Measurements from ENCODE around the gene SLC12A9.

Gene SLC12A9

DNA sequence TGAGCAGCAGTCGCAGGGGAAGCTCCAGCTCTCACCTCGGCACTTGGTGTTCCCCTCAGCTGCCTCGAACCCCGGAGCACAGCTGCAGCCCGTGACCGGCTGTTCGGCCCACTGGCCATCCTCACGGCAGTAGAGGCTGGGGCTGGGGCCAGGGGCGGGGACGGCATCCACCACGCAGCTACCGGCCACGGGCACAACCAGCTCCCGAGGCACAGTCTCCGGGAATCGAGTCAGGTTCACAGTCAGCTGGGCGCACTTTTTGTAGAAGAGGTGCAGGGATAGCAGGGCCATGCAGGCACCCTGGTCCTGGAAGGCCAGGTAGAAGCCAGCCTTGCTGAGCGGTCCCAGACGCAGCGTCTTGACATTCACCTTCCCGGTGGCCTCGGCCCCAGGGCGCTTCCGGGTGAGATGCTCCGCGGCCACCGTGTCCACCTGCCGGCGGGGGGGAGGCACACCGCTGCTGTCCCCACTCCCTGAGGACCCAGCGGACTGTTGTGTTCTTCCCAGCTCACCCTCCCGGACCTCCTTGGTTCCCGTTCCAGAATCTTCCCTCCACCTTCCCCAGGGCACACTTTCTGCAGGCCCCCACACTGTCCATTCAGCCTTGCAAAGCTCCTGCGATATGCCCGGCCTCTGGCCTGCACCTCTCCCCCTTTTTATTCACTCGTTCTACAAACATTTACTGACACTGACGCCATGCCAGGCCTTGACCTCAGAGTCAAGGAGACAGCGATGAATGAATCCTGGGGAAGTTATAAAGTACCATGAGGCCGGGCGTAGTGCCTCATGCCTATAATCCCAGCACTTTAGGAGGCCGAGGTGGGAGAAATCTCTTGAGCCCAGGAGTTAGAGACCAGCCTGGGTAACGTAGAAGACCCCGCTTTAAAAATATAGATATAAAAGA lies 30.0 kb upstream of the SLC12A9 start:
- Mint-ChIP-seq H3K4me3 (no peak overlapping the region), H3K36me3 (no peaks in the 10 kb centered on the region), H3K4me1 (peaks cover 14 to 15% of the 10 kb centered on the region in 2 donors), H3K27ac (no peak overlapping the region), H3K9me3 (no peaks in the 10 kb centered on the region), H3K27me3 (peaks cover 35 to 40% of the 10 kb centered on the region in 2 donors)
- ATAC-seq (replicated peaks) (no peak), DNase-seq (no peak)

GRCh38 chr7:100823140-100823525 lies 29.4 kb upstream of the SLC12A9 start:
- DNase-seq (no peak), ATAC-seq (replicated peaks) (no peak)
- Mint-ChIP-seq H3K36me3 (peaks cover 4 to 5% of the 10 kb centered on the region in 2 donors), H3K27ac (no peak overlapping the region), H3K9me3 (no peaks in the 10 kb centered on the region), H3K4me1 (peaks cover 18 to 22% of the 10 kb centered on the region in 2 donors), H3K27me3 (peaks cover 42 to 47% of the 10 kb centered on the region in 2 donors), H3K4me3 (no peak overlapping the region)

DNA sequence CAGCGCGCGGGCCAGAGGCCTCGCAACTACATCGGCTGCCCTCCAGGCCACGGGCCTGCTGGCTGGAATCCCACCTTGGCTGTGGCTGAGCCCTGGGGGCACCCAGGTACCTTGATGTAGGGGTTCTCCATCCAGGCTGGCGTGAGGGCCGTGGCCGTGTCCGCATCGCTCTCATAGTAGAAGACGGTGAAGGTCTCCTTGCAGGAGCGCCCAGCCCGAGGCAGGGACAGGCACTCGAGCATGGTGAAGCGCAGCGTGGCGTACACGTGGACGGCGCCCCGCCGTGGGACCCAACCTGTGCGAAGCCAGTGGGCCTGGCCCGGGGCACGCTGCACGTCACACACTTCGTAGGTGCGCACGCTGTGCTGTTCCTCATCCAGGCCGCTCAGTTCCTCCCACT lies 29.0 kb upstream of the SLC12A9 start:
- DNase-seq (no peak), ATAC-seq (replicated peaks) (no peak)
- H3K36me3 Mint-ChIP-seq, result peaks cover 4 to 5% of the 10 kb centered on the region in 2 donors
- no peak overlapping the region for H3K27ac Mint-ChIP-seq
- no peaks in the 10 kb centered on the region for H3K9me3 Mint-ChIP-seq
- H3K27me3 Mint-ChIP-seq, result peaks cover 44 to 51% of the 10 kb centered on the region in 2 donors
- H3K4me3 Mint-ChIP-seq, result no peak overlapping the region
- H3K4me1 Mint-ChIP-seq, result peaks cover 19 to 26% of the 10 kb centered on the region in 2 donors

- H3K4me1 Mint-ChIP-seq, result peaks cover 21 to 29% of the 10 kb centered on the region in 2 donors
- peaks cover 4 to 8% of the 10 kb centered on the region in 2 donors for H3K36me3 Mint-ChIP-seq
- no peaks in the 10 kb centered on the region for H3K9me3 Mint-ChIP-seq
- DNase-seq, result no peak
- no peak overlapping the region for H3K4me3 Mint-ChIP-seq
- no peak overlapping the region for H3K27ac Mint-ChIP-seq
- H3K27me3 Mint-ChIP-seq, result peaks cover 53 to 62% of the 10 kb centered on the region in 2 donors
- no peak for ATAC-seq (replicated peaks)
These were observed 27.9 kb upstream of the SLC12A9 start for GRCh38 chr7:100824499-100825214.

DNA sequence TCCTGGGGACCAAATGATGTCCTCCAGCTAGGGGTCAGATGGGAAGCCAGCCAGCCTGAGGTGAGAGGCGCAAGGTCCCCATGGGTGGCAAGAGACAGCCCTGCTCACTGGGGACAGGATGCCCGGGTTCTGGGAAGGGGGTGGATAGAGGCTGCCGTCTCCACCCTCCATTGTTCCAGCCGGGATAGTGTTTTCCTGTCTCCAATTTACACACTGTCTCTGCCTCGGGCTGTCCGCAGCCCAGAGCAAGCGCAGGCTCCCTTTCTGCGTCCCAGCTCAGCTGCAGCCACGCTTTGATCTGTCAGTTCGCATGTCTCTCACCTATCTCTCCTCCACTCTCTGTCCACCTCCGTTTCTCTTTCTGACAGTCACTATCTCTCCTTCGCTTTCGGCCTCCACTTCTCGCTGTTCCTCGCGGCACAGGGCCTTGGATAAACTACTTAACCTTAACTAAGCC lies 27.3 kb upstream of the SLC12A9 start:
- DNase-seq (no peak), ATAC-seq (replicated peaks) (no peak)
- no peak overlapping the region for H3K4me3 Mint-ChIP-seq
- H3K36me3 Mint-ChIP-seq, result peaks cover 4 to 8% of the 10 kb centered on the region in 2 donors
- H3K9me3 Mint-ChIP-seq, result no peaks in the 10 kb centered on the region
- peaks cover 53 to 65% of the 10 kb centered on the region in 2 donors for H3K27me3 Mint-ChIP-seq
- no peak overlapping the region for H3K27ac Mint-ChIP-seq
- H3K4me1 Mint-ChIP-seq, result peaks cover 21 to 29% of the 10 kb centered on the region in 2 donors

- DNase-seq (no peak), ATAC-seq (replicated peaks) (peak; percentile 19 to 40)
- Mint-ChIP-seq H3K27me3 (peaks cover 53 to 72% of the 10 kb centered on the region in 2 donors), H3K27ac (no peak overlapping the region), H3K4me3 (peak overlapping the region; percentile 62 to 75), H3K4me1 (peaks cover 21 to 29% of the 10 kb centered on the region in 2 donors), H3K9me3 (no peaks in the 10 kb centered on the region), H3K36me3 (peaks cover 4 to 8% of the 10 kb centered on the region in 2 donors)
These were observed 26.6 kb upstream of the SLC12A9 start for GRCh38 chr7:100825751-100826513.

DNA sequence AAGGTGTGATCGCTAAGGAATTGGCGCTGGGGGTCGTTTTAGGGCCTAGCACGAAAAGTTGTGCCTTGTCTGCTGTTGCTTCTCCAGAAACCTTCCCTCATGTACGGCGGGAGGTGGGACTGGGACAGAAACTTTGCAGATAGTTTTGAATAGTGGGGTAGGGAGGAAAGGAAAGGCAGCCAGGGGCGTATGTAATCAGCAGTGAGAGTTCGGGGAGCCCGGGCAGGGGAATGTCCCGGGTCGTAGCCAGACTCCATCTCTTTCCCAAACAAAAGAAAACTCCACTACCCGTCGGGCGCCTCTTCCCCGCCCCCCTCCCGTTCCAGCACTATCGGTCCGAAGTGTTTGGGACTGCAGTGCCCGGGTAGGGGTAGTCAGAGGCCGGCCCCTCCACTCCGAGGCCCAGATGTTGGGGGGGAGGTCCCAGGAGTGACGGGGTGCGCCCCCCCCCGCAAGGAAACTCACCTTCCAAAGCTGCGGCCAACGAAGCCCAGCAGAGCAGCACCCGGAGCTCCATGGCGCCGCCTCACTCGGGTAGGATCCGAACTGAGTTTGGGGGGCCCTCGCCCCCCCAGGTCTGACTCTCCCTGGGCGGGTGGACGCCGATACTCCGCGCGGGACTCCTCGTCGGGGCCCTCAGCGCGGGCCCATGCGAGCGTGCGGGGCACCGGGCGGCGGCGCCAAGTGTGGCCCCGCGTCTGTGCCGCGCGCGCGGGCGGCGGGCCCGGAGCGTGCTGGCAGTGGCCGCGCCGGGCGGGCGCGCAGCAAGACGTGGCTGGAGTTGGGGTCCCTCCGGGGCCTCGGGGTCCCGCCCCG lies 25.8 kb upstream of the SLC12A9 start:
- peaks cover 53 to 74% of the 10 kb centered on the region in 2 donors for H3K27me3 Mint-ChIP-seq
- H3K9me3 Mint-ChIP-seq, result no peaks in the 10 kb centered on the region
- H3K27ac Mint-ChIP-seq, result no peak overlapping the region
- H3K36me3 Mint-ChIP-seq, result peaks cover 4 to 8% of the 10 kb centered on the region in 2 donors
- ATAC-seq (replicated peaks) (peak; percentile 46 to 53), DNase-seq (no peak)
- H3K4me1 Mint-ChIP-seq, result peaks cover 21 to 29% of the 10 kb centered on the region in 2 donors
- peak overlapping the region; percentile 62 to 75 for H3K4me3 Mint-ChIP-seq

DNA sequence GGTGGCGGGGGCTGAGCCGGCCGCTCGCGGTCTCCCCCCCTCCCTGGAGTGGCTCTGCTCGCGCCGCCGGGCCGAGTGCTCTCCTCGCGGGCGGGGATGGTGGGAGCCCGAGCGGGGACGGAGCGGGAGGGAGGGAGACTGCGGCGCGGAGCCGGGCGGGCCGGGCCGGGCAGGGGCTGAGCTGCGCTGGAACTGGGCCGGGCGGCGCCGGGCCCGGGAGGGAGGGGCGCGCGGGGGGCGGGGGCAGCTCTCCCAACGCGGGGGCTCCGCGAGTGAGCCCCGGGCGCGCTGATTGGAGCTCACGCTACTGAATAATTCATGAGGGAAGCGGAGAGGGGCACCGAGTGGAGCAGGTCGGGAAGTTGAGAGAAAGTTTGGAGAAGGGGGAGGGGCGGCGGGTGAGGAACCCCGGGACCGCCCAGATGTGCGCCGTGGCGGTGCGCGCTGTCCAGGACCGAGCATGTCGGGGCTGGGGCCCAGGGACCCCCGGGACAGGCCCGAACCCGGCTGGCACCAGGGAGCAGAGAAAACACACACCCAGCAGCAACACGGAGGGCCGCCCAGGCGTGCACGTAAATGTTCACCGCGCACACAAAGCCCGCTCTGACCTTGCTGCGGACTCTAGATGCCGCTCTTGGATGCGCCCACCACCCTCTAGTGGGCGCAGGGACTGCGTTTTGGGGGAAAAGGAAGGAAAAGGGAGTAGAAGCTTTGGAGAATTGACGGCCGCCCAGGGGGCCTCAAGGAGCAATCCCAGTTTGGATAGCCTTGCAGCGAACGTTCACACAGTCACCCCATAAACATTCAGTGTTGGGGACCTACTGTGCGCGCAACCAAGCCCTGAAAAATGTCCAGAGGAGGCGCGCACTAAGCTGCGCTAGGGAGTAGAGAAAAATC lies 24.9 kb upstream of the SLC12A9 start, which contains the start of gene EPHB4:
TSS of gene EPHB4 (minus strand) at position 194 of the 897 bp plus-strand sequence. CDS start 493 bp downstream, outside the sequence.
- Mint-ChIP-seq H3K27me3 (peaks cover 53 to 74% of the 10 kb centered on the region in 2 donors), H3K4me3 (peak within 1 kb of the TSS; percentile 82), H3K36me3 (peaks cover 4 to 8% of the 10 kb centered on the region in 2 donors), H3K4me1 (peaks cover 21 to 29% of the 10 kb centered on the region in 2 donors), H3K27ac (no peak within 1 kb of the TSS), H3K9me3 (no peaks in the 10 kb centered on the region)
- DNase-seq, result no peak
- ATAC-seq (replicated peaks), result peak; percentile 45 to 60

GRCh38 chr7:100829150-100829716 lies 23.3 kb upstream of the SLC12A9 start:
- peaks cover 43 to 61% of the 10 kb centered on the region in 2 donors for H3K27me3 Mint-ChIP-seq
- ATAC-seq (replicated peaks) (no peak), DNase-seq (no peak)
- H3K4me3 Mint-ChIP-seq, result no peak overlapping the region
- H3K4me1 Mint-ChIP-seq, result peaks cover 21 to 29% of the 10 kb centered on the region in 2 donors
- peaks cover 4 to 8% of the 10 kb centered on the region in 2 donors for H3K36me3 Mint-ChIP-seq
- no peak overlapping the region for H3K27ac Mint-ChIP-seq
- no peaks in the 10 kb centered on the region for H3K9me3 Mint-ChIP-seq

DNA sequence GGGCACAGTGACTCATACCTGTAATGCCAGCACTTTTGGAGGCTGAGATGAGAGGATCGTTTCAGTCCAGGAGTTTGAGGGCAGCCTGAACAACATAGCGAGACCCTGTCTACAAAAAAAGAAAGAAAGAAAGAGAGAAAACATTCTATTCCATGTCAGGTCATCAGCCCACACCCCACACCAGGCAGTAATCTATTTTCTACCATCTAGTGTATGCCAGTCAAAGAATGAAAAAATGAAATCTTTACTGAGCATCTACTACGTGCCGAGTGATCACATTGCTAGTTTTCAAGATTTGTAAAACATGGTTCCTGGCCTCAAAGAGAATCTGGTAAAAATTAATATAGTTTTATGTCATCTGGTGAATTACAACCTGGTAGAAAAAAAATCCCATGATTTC lies 22.1 kb upstream of the SLC12A9 start:
- Mint-ChIP-seq H3K36me3 (peaks cover 4 to 8% of the 10 kb centered on the region in 2 donors), H3K9me3 (no peaks in the 10 kb centered on the region), H3K27me3 (peaks cover 33 to 49% of the 10 kb centered on the region in 2 donors), H3K27ac (no peak overlapping the region), H3K4me3 (no peak overlapping the region), H3K4me1 (peaks cover 19 to 28% of the 10 kb centered on the region in 2 donors)
- DNase-seq (no peak), ATAC-seq (replicated peaks) (no peak)

GRCh38 chr7:100832281-100832633 lies 20.3 kb upstream of the SLC12A9 start:
- Mint-ChIP-seq H3K4me3 (no peak overlapping the region), H3K4me1 (peaks cover 15 to 34% of the 10 kb centered on the region in 2 donors), H3K27me3 (peaks cover 20 to 35% of the 10 kb centered on the region in 2 donors), H3K36me3 (peaks cover 4 to 8% of the 10 kb centered on the region in 2 donors), H3K27ac (no peak overlapping the region), H3K9me3 (no peaks in the 10 kb centered on the region)
- no peak for DNase-seq
- no peak for ATAC-seq (replicated peaks)
